Activated T-cell treated with anti-CD3 and anti-CD28 coated beads, Interleukin-2, amount 50 U/mL, for 24 hours (primary cell): ENCODE measurements around the gene DDX25.
A peak's percentile ranks its signal among the peaks of the same experiment; 100 is the strongest.
"Not testable (repeated sequence)": the region's sequence is repeated elsewhere in the genome, so short reads cannot be mapped to it uniquely, and the experiment has no call there.

ENCODE experiments used
- DNase-seq: peaks from one replicate; pipeline ENCODE4 v3.0.0-alpha.2; 2020
- H3K27ac Mint-ChIP-seq: 2 replicates; pipeline ENCODE4 v1.8.0; 2020; ENCODE audit warnings: mild to moderate bottlenecking, mixed read lengths
- H3K27me3 Mint-ChIP-seq: 2 replicates; pipeline ENCODE4 v1.8.0; 2020; ENCODE audit warnings: mixed read lengths
- H3K36me3 Mint-ChIP-seq: 2 replicates; pipeline ENCODE4 v1.8.0; 2020; ENCODE audit warnings: low read depth, mixed read lengths
- H3K4me1 Mint-ChIP-seq: 2 replicates; pipeline ENCODE4 v1.8.0; 2020; ENCODE audit warnings: low read depth, mixed read lengths
- H3K4me3 Mint-ChIP-seq: 2 replicates; pipeline ENCODE4 v1.8.0; 2020; ENCODE audit warnings: mild to moderate bottlenecking, moderate library complexity, mixed read lengths
- H3K9me3 Mint-ChIP-seq: 2 replicates; pipeline ENCODE4 v1.8.0; 2020; ENCODE audit warnings: mixed read lengths

DDX25 gene

DNA sequence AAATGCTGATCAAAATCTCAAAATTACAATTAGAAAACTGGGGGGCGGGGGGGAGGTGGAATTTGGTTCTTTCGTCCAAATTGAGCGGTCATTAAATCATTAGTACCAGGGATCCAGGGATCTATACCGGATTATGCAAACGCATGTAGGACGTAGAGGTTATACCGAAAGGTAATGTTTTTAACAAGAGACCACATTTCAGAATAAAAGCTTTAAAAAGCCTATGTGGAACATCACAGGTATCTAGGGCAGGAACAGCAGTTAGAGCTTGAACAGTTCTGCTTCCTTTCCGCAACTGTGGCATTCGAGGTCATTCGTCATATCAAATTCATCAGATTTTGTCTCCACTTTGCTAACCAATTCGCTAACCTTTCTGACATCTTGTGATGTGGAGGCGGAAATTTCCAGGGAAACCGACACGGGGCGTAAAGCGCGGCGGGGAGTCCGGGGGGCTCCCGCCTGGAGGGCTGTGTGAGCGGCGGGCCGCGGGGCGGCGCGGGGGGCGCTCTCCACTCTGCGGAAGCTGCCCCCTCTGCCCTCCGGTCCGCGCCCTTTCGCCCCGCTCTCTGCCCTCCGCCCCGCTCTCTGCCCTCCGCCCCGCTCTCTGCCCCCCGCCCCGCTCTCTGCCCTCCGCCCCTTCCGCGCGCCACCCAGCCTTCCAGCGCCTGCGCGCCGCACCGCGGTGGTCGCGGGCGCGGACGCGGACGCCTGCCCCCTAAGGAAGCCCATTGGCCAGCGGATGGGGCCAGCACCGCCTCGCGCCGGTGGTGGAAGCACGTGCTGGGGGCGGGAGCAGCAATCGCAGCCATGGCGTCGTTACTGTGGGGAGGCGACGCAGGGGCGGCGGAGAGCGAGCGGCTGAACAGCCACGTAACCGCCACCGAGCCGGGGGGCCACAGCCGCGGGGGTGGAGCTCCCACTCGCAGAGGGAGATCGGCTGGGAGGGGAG, at the start of gene DDX25:
Gene DDX25 (plus strand): TSS at position 798 of the 949 bp plus-strand sequence. CDS start 10 bp downstream, at position 808.
- Mint-ChIP-seq H3K4me1 (peaks cover 37% of the 10 kb centered on the region), H3K36me3 (peaks cover 37% of the 10 kb centered on the region), H3K9me3 (no peaks in the 10 kb centered on the region), H3K4me3 (peak within 1 kb of the TSS; percentile 97), H3K27me3 (peaks cover 51% of the 10 kb centered on the region), H3K27ac (peak within 1 kb of the TSS; percentile 99)
- DNase-seq = peak; percentile 45

DNA sequence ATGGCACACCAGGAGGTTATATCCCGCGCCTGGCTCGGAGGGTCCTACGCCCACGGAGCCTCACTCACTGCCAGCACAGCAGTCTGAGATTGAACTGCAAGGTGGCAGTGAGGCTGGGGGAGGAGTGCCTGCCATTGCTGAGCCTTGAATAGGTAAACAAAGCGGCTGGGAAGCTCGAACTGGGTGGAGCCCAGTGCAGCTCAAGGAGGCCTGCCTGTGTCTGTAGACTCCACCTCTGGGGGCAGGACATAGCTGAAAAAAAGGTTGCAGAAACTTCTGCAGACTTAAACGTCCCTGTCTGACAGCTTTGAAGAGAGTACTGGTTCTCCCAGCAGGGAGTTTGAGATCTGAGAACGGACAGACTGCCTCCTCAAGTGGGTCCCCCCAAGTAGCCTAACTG, 46.6 kb upstream of the DDX25 start:
- not testable (repeated sequence) for H3K4me1 Mint-ChIP-seq, H3K4me3 Mint-ChIP-seq, H3K27ac Mint-ChIP-seq, H3K9me3 Mint-ChIP-seq, H3K36me3 Mint-ChIP-seq, DNase-seq
- peaks cover 29% of the 10 kb centered on the region for H3K27me3 Mint-ChIP-seq

DNA sequence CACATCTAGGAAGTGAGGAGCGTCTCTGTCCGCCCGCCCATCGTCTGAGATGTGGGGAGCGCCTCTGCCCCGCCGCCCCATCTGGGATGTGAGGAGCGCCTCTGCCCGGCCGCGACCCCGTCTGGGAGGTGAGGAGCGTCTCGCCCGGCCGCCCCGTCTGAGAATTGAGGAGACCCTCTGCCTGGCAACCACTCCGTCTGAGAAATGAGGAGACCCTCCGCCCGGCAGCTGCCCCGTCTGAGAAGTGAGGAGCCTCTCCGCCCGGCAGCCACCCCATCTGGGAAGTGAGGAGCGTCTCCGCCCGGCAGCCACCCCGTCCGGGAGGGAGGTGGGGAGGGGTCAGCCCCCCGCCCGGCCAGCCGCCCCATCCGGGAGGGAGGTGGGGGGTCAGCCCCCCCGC, 41.5 kb upstream of the DDX25 start:
- DNase-seq, H3K4me1 Mint-ChIP-seq, H3K27me3 Mint-ChIP-seq, H3K27ac Mint-ChIP-seq, H3K36me3 Mint-ChIP-seq, H3K9me3 Mint-ChIP-seq, H3K4me3 Mint-ChIP-seq: not testable (repeated sequence)

DNA sequence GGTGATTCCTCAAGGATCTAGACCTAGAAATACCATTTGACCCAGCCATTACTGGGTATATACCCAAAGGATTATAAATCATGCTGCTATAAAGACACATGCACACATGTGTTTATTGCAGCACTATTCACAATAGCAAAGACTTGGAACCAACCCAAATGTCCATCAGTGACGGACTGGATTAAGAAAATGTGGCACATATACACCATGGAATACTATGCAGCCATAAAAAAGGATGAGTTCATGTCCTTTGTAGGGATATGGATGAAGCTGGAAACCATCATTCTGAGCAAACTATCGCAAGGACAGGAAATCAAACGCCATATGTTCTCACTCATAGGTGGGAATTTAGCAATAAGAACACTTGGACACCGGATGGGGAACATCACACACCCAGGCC, 39.0 kb upstream of the DDX25 start:
- H3K4me1 Mint-ChIP-seq, H3K27me3 Mint-ChIP-seq, H3K36me3 Mint-ChIP-seq, H3K9me3 Mint-ChIP-seq, DNase-seq, H3K4me3 Mint-ChIP-seq, H3K27ac Mint-ChIP-seq: not testable (repeated sequence)

DNA sequence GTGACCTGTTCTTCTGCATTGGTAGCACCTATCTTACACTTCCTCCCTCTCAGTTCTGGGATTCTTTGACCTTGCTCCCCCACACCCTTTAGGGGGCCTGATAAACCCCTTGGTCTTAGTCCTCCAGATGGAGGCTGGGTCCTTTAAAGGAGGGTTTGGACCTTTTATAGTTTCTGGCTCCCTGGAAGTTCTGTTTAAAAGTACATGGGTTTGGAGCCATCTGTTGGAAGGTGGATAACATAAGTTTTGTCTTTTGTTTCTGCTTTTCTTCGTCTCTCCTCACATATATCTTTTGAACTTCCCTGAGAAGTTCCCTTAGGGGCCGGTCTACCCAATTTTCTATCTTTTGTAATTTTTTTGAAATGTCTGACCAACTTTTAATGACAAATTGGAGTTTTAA, 34.8 kb upstream of the DDX25 start:
- Mint-ChIP-seq H3K4me3 (no peak overlapping the region), H3K9me3 (no peaks in the 10 kb centered on the region), H3K4me1 (no peaks in the 10 kb centered on the region), H3K27me3 (peaks cover 4% of the 10 kb centered on the region), H3K36me3 (no peaks in the 10 kb centered on the region), H3K27ac (no peak overlapping the region)
- no peak for DNase-seq

DNA sequence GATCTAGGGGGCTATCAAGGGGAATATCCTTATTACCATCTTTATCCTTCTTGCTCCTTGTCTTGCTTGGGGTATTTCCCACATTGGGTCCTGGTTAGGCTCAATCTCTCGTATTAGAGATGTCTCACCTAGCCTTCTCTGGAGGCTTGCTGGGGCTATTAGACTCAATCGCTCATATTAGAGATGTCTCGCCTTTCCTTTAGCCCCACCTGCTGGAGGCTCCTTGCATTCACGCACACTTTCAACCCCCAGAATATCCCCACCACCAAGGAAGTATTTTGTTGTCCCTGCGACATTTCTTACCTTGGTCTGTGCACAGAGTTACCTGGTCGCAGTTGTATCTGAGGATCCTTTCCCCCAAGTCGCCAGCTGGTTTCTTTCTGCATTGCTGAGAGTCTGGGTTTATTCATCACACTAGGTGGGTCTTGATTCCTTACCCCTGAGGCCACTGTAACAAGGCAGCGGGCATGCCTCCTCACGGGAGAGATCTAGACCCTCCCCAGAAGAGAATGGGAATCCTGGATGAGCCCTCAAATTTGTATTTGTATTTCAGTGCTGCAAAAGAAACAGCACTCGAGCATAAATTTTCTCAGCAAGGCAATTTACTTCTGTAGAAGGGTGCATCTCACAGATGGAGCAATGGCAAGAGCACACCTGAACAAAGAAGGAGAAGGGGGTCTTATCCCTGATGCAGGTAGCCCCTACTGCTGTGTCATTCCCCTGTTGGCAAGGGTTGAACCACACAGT, 32.7 kb upstream of the DDX25 start:
- Mint-ChIP-seq H3K4me3 (no peak overlapping the region), H3K27ac (no peak overlapping the region), H3K27me3 (peaks cover 4% of the 10 kb centered on the region), H3K36me3 (no peaks in the 10 kb centered on the region), H3K4me1 (no peaks in the 10 kb centered on the region), H3K9me3 (no peaks in the 10 kb centered on the region)
- no peak for DNase-seq

DNA sequence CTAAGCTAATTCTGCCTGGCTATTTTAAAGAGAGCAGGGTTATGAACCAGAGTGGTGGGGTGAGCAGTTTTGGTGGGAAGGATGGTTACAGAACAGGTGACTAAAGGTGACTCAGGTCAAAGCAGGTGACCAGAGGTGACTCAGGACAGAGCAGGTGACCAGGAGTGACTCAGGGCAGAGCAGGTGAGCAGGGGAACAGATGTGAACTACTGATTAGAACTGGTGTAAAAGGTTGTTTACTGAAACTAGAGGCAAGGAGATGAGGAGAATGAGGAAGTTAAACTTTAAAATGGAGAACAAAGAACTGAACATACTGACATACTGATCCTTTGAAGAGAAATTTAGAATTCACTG, 32.2 kb upstream of the DDX25 start:
- no peak overlapping the region for H3K27ac Mint-ChIP-seq
- peaks cover 4% of the 10 kb centered on the region for H3K27me3 Mint-ChIP-seq
- no peak overlapping the region for H3K4me3 Mint-ChIP-seq
- DNase-seq = no peak
- no peaks in the 10 kb centered on the region for H3K4me1 Mint-ChIP-seq
- no peaks in the 10 kb centered on the region for H3K36me3 Mint-ChIP-seq
- no peaks in the 10 kb centered on the region for H3K9me3 Mint-ChIP-seq

DNA sequence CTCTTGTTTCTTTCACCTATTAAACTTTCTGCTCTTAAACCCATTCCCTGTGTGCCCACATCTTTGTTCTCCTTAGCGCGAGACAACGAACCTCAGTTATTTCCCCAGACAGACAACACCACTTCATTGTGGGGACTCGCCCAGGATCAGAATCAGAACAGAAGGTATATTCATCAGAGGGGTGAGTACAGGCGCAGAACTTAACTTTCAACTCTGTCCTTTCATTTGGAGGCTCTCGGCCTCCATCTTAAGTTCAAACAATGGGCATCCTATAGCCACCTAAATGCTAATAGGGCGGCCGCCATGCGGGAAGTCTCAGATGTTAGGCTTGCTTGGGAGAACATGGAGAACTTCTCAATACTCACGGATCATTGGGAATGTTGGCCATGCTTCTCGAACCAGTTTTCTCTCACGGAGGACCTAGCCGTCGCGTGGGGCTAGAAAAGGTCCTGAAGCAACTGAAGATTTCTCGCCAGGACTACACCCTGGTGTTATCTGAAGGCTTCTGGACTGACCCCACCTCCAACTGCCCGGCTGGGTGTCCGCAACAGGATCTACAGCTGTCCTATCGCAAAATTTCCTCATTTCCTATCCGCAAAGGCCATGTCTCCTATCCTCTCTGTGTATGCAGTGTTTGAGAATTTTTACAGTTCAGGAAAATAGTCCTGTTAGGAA, 30.3 kb upstream of the DDX25 start:
- Mint-ChIP-seq H3K9me3 (no peaks in the 10 kb centered on the region), H3K4me1 (no peaks in the 10 kb centered on the region), H3K27ac (no peak overlapping the region), H3K36me3 (no peaks in the 10 kb centered on the region), H3K27me3 (peaks cover 4% of the 10 kb centered on the region), H3K4me3 (no peak overlapping the region)
- no peak for DNase-seq

DNA sequence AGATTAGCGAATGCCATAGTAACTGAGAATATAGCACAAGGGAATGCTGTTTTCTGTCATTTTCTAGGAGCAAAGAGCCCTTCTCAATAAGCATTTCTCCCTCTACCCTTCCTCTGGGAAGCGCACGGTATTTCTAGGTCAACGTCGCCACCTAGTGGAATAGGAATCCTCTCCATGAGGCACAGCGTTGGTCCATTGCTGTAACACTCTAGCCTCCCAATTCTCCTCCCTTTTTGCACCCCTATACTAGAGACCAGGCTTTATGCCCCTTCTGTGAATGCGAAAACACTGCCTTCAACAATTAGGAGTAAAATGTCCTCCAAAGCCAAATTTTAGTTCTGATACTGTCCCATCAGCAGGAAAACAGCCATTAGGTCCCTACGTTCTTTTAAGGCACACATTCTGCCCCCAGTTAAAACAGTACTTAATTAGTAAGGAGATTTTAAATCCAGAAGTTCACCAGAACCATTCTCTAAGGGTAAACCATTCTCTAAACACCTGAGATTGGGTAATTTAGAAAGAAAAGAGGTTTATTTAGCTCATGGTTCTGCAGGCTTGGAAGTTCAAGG, 29.7 kb upstream of the DDX25 start:
- H3K36me3 Mint-ChIP-seq = no peaks in the 10 kb centered on the region
- H3K4me3 Mint-ChIP-seq = no peak overlapping the region
- peaks cover 4% of the 10 kb centered on the region for H3K27me3 Mint-ChIP-seq
- no peaks in the 10 kb centered on the region for H3K9me3 Mint-ChIP-seq
- no peaks in the 10 kb centered on the region for H3K4me1 Mint-ChIP-seq
- no peak overlapping the region for H3K27ac Mint-ChIP-seq
- no peak for DNase-seq

DNA sequence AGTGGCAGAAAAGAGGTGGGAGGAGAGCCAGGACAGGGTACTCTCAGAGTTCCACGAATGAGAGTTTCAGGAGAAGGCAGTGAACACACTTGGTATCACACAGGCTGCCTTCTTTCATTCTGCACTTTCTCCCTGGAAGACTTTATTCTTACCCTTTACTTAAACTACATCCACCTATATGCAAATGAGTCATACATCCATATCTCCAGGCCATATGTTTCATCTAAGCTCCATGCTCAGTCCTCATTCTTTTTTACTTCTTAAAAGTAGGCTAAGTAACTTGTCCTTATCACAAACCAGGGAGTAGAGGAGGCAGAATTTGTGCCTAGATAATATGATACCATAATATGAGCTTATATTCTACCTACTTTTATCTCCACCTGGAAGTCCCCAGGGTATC, 23.0 kb upstream of the DDX25 start:
- no peaks in the 10 kb centered on the region for H3K4me1 Mint-ChIP-seq
- peaks cover 3% of the 10 kb centered on the region for H3K27me3 Mint-ChIP-seq
- no peaks in the 10 kb centered on the region for H3K9me3 Mint-ChIP-seq
- DNase-seq = no peak
- no peaks in the 10 kb centered on the region for H3K36me3 Mint-ChIP-seq
- H3K27ac Mint-ChIP-seq = no peak overlapping the region
- no peak overlapping the region for H3K4me3 Mint-ChIP-seq

DNA sequence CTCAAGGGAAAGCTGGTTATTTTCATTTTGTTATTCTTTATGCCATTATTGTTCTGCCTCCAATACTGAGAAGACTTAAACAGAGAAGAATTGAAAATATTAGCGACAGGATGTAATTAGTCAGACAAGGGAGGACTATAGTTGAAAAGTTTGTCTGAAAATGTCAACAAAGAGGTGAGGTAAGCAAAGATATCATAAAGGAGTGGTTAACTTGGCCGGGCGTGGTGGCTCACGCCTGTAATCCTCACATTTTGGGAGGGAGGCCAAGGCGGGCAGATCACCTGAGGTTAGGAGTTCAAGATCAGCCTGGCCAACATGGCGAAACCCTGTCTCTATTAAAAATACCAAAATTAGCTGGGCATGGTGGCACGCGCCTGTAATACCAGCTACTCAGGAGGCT, 20.9 kb upstream of the DDX25 start:
- Mint-ChIP-seq H3K27ac (no peak overlapping the region), H3K9me3 (no peaks in the 10 kb centered on the region), H3K4me1 (peaks cover 13% of the 10 kb centered on the region), H3K36me3 (peaks cover 2% of the 10 kb centered on the region), H3K4me3 (no peak overlapping the region), H3K27me3 (peaks cover 10% of the 10 kb centered on the region)
- no peak for DNase-seq

DNA sequence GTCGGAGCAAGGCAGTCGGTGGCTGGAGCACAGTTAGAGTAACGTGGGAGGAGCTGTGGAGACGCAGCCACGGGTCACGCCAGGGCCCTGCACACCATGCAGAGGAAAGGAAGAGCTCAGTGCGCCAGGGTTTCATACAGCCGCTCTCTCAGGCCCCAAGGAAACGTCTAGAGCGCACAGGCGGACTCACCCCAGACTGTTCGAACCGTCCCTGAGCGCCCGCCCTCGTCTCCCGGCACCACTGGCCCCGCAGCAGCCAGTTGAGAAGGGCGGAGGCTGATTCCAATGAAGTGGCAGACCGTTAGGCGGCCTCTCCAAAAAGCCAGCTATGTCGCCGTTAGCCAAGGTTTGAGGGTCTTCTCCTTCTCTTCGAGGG, 17.3 kb upstream of the DDX25 start:
- Mint-ChIP-seq H3K4me3 (peak overlapping the region; percentile 79), H3K36me3 (peaks cover 15% of the 10 kb centered on the region), H3K4me1 (peaks cover 32% of the 10 kb centered on the region), H3K27ac (peak overlapping the region; percentile 98), H3K9me3 (no peaks in the 10 kb centered on the region), H3K27me3 (peaks cover 10% of the 10 kb centered on the region)
- no peak for DNase-seq

DNA sequence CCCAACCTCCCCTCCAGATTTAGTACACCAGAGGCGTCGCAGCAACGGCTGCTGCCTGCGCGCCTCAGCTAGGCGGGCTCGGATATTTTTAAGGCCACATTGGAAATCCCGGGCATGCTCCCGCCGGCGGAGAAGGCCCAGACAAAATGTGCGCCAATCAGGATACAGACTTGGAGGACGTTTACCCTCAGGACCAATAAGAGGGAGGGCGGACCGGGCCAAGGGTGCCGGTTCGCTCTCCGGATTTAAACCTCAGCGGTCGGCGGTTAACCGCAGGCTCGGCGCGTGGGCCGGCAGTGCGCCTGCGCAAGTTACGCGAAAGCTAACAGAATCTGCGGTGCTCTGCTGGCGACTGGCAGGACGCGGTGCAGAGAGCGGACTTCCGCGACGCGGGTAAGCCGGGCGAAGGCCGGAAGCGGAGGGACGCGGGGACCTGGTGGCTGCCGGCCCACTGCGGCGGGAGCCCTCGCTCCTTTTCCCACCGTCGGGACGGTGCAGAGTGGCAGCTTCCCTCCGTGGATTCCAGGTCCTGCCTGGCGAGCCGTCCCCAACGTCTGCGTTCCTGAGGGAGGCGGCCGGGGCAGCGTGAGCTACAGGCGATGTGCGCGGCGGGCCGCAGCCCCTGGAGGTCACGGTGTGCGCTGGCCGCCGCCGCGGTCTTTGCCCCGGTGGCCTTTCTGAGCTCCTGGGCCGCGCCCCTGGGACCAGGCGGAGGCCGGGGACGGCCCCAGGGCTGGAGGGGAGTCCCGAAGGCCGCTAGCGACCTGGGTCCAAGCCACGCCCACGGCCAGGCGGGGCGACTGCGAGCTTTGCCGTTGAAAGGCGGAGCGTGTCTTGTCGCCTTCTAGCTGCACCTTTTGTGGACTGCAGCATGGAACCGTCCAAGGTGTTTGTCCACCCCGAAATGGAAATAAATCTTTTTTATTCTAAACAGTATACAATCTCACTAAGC, 16.7 kb upstream of the DDX25 start, which contains the start of gene HYLS1:
Gene HYLS1 (plus strand): TSS at position 296 of the 952 bp plus-strand sequence. CDS start 11,701 bp downstream, outside the sequence.
- Mint-ChIP-seq H3K4me1 (peaks cover 39% of the 10 kb centered on the region), H3K4me3 (peak within 1 kb of the TSS; percentile 79), H3K9me3 (no peaks in the 10 kb centered on the region), H3K27me3 (peaks cover 10% of the 10 kb centered on the region), H3K36me3 (peaks cover 22% of the 10 kb centered on the region), H3K27ac (peak within 1 kb of the TSS; percentile 98)
- peak; percentile 99 for DNase-seq
